GM19025 (cell line): ENCODE results near the gene BICD1.

Source experiments
- ATAC-seq: cut with Tn5 transposase; IDR thresholded peaks from one replicate; pipeline ENCODE4 v1.9.1; 2021; ENCODE audit warnings: mild to moderate bottlenecking, low read depth, moderate library complexity; ENCODE audit not compliant: unreplicated experiment

BICD1 gene

GRCh38 chr12:32312049-32312670 is 205.5 kb downstream of the BICD1 start:
- ATAC-seq: no peak

DNA sequence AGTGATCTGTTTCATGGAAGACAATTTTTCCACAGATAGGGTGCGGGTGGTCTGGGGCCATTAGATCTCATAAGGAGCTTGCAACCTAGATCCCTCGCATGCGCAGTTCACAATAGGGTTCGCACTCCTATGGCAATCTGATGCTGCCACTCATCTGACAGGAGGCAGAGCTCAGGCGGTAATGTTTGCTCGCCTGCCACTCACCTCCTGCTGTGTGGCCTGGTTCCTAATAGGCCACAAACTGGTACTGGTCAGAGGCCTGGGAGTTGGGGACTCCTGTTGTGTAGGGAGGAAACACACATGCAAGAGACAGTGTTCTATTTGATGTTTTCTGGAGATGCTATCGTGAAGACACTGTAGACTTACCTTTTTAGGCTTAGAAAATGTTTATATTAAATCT is 215.7 kb downstream of the BICD1 start:
- no peak for ATAC-seq

DNA sequence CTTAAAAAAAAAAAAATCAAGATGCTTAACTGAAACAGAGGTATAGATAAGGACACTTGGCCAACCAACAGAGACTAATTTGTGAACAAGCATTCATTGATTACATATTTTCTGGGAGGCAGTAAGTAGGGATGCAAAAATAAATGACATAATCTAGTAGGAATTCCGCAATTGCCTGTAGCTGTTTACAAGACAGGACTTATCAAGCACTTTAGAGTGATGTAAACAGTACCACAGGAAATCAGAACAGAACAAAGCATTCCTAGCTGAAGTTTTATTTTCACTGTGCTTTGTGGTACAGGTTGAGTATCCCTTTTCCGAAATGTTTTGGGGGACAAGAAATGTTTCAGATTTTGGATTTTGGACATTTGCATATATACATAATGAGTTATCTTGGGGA is 224.5 kb downstream of the BICD1 start:
- no peak for ATAC-seq

- ATAC-seq: no peak
These were observed 225.8 kb downstream of the BICD1 start for GRCh38 chr12:32332446-32332845.

DNA sequence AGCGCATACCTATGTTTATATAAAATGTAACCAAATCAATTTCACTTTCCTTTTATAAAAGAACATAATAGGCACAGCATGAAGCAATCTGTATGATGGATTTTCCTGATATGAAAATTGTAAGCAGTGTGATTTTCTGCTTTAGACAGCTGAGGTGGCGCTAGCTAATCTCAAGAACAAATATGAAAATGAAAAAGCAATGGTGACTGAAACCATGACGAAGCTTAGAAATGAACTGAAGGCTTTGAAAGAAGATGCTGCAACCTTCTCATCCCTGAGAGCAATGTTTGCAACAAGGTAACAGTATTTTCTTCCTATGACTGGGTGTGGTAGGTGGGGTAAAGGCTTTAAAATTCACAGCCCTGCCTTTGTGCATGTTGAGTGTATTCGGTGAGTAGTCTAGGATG is 227.7 kb downstream of the BICD1 start:
- ATAC-seq: no peak

DNA sequence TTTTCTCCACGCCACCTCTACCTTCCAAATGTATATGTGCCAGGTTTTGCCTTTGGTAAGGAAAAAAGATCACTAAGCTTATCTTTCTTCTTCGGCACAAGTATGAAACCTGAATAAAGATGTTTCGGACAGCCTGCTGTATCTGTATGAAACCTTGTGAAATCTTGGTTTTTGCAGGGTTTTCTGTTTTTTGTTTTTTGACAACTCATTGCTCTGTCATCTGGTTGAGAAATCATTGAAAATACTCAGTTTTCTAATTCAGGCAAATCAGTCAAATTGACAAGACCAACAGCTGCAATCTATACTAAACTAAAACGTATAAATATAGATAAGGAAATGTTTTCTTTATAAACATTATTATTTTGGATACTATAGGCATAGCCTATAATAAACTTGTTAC is 229.6 kb downstream of the BICD1 start:
- ATAC-seq: no peak

GRCh38 chr12:32343496-32343895 is 236.8 kb downstream of the BICD1 start:
- ATAC-seq: no peak

GRCh38 chr12:32344047-32344446 is 237.4 kb downstream of the BICD1 start:
- no peak for ATAC-seq

DNA sequence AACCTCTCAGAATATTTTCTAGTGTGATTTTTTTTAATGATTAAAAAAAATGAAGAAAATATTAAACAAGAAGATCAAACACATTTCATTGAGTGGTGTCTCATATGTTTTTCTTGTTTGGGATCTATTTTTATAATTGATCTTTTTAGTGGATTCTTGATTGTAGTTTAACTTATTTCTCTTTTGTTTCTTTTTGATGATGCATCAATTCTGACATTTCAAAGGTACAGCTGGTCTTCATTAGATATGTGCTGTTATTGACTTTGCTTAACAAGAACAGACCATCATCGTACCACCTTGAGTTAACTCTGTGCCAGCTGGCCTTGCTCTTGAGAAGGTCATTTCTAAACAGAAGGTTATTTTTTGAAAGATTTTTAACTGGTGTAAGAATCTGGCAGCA is 246.9 kb downstream of the BICD1 start:
- no peak for ATAC-seq

DNA sequence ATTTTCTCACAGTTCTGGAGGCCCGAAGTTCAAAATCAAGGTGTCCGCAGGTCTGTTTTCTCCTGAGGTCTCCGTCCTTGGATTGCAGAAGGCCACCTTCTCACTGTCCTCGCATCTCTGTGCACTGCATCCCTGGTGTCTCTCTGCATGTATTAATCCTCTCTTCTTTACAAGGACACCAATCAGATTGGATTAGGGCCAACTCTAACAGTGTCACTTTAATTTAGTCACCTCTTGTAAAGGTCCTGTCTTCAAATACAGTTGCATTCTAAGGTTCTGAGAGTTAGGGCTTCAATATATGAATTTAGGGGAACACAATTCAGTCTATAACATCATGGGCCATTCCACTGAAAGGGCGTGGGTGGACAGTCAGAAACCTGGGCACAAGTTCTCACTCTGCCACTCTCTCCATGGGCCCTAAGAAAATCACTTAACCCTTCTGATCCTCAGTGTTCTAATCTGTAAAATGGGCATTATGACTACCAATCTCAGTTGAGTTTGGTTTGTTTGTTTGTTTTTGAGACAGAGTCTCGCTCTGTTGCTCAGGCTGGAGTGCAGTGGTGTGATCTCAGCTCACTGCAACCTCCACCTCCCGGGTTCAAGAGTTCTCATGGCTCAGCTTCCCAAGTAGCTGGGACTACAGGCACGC is 251.1 kb downstream of the BICD1 start:
- no peak for ATAC-seq

DNA sequence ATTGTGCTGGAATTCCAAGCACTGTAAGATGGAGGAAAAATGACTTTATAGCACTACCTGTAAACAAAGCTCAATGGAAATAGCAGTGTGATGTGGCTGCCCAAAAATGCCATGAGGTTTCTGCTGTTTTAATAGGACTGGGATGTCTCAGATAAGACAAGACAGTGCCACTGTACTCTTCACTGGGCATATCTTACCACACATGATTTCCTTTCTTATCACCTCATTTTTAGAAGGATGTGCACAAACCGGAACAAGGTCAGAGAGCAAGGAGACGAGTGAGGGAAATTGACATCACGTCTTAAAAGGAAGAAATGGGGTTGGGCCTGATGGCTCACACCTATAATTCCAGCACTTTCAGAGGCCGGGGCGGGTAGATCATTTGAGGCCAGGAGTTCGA is 254.3 kb downstream of the BICD1 start:
- ATAC-seq: no peak

DNA sequence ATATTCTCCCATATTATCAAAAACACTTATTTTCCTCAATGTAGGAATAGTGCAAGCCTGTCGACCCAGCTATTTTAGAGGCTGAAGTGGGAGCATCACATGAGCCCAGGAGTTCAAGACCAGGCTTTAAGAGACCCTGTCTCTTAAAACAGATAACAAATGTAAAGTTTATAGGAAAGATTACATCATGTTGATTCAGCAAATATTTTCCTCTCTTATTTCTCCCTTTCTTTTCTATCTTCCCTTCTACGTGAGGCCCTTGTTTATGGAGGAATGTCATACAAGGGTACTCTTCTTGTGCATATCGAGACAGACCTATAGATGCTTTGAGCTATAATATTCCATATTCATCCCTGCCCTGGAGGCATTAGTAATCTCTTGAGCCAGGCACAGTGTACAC is 256.2 kb downstream of the BICD1 start:
- no peak for ATAC-seq

- ATAC-seq: no peak
These were observed 258.9 kb downstream of the BICD1 start for GRCh38 chr12:32365473-32366064.

DNA sequence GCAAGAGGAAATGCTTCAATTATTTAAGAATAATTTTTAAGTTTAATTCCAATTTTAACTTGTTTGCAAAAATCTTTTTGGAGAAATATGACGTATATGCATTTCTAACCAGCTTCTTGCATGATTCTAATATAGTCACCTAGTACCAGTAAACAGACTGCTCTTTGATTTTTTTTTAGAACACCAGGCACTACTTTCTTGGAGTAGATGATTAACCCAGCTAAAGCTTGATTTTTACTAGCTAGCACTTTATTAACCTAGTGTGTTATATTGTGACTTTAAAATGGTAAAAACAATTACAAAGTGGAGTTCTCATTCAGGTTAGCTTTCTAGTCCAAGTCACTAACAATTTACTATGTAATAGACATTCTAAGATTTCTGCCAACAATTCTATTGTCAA is 260.1 kb downstream of the BICD1 start:
- no peak for ATAC-seq

DNA sequence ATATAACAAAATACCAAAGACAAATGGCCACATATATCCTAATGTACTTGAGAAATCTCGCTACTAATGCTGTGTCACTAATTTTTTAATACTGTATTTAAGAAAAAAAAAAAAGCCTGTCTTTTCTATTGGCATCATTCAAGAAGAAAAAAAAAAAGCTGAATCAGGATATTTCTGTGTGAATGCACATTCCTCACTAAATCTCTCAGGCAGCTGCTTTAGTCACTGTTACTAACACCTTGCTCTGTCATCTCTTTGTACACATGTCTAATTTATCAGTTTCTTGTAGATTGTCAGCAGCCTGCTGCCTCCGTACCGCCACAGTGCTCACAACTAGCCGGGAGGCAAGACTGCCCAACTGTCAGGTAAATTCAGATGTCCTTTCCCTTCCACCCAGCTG is 260.7 kb downstream of the BICD1 start:
- no peak for ATAC-seq

DNA sequence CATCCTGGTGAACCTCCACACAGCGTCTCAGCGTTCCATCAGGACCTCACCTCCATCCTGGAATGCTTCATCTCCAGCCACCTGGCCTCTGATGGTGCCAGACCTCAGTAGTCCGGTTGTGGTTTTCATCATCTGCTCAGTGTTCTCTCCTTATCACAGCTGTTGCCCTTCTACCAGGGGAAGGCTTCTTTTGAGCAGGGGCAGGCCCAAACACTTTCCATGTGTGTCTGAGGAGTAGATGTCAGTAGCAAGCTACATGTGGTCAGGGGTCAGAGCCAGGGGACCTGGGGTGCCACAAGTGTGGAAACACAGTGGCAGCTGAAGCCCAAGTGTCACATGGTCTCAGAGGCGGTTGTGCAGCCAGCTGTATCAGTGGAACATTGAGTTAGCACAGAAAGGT is 262.6 kb downstream of the BICD1 start:
- ATAC-seq: no peak

GRCh38 chr12:32377344-32378055 is 270.9 kb downstream of the BICD1 start:
- no peak for ATAC-seq

- no peak for ATAC-seq
These were observed 272.6 kb downstream of the BICD1 start for GRCh38 chr12:32379213-32379612.

- no peak for ATAC-seq
These were observed 273.0 kb downstream of the BICD1 start for GRCh38 chr12:32379667-32380066.

DNA sequence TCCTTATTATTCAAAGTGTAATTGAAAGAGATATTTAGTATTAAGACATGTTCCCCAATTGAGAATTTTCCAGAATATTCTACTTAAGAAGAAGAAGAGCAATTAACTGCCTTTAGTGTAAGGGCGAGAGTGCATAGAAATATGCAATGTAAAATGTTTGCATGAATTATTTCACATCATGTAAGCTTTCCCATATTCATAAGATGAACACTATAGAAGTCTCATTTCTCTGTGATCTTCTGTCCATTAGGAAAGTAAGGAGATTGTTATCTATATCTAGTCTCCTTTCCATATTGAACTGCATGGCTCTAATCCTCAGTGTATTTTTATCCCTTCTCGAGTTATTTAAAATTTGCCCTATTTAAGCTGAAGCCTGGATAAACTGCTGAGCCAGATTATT is 275.6 kb downstream of the BICD1 start:
- ATAC-seq: no peak

DNA sequence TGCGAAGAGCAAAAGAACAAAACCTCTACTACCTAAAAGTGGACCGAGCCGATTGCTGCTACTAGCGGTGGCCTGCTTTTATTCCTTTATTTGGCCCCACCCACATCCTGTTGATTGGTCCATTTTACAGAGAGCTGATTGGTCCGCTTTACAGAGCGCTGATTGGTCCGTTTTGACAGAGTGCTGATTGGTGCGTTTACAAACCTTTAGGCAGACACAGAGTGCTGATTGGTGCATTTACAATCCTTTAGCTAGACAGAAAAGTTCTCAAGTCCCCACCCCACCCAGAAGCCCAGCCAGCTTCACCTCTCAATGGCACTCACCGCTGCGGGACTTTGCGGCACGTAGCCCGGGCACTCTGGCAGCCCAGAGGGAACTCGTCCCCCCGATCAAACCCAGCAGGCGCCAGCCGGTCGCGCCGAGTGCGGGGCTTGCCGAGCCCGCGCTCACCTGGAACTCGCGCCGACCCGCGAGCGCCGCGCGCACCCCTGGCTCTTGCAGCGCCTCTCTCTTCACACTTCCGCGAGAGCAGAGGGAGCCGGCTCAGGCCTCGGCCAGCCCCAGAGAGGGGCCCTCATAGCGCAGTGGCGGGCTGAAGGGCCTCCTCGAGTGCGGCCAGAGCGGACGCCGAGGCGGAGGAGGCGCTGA is 284.0 kb downstream of the BICD1 start:
- no peak for ATAC-seq
